DOHH2 (cell line): Measurements from ENCODE around the gene NAT14.

Source experiments
- EZH2phosphoT487 ChIP-seq: fragments of 200-600 bp; sonication (generic); IDR thresholded peaks from 2 replicates; pipeline ENCODE4 v1.6.1; 2017; ENCODE audit warnings: borderline replicate concordance, mild to moderate bottlenecking, antibody characterized with exemption, low read length, moderate library complexity, mixed read lengths
- TF ChIP-seq, protein P1 (sequence below): fragments of 200-600 bp; sonication (generic); IDR thresholded peaks from one replicate; pipeline ENCODE4 v1.5.1; 2014; ENCODE audit warnings: antibody characterized with exemption, mild to moderate bottlenecking, low read depth, low read length; ENCODE audit not compliant: poor library complexity, severe bottlenecking

GRCh38 chr19:55467236-55468053 is 17.5 kb upstream of the NAT14 start:
- TF ChIP-seq, protein P1, sequence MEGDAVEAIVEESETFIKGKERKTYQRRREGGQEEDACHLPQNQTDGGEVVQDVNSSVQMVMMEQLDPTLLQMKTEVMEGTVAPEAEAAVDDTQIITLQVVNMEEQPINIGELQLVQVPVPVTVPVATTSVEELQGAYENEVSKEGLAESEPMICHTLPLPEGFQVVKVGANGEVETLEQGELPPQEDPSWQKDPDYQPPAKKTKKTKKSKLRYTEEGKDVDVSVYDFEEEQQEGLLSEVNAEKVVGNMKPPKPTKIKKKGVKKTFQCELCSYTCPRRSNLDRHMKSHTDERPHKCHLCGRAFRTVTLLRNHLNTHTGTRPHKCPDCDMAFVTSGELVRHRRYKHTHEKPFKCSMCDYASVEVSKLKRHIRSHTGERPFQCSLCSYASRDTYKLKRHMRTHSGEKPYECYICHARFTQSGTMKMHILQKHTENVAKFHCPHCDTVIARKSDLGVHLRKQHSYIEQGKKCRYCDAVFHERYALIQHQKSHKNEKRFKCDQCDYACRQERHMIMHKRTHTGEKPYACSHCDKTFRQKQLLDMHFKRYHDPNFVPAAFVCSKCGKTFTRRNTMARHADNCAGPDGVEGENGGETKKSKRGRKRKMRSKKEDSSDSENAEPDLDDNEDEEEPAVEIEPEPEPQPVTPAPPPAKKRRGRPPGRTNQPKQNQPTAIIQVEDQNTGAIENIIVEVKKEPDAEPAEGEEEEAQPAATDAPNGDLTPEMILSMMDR = peak; percentile 99
- no peak for TF ChIP-seq EZH2phosphoT487
